H1 (cell line): ENCODE results near the gene PLXNB3. TPM values are rescaled to one million over a fixed set of nuclear protein-coding genes. Genes with fewer than 3 reads are reported as not detected.

Experiments used
- ATF2 ChIP-seq: IDR thresholded peaks from 2 replicates; pipeline ENCODE4 v1.6.1; 2012; ENCODE audit warnings: low read length, inconsistent platforms
- BCL11A ChIP-seq, 2 experiments: IDR thresholded peaks; one replicate each; pipeline ENCODE4 v1.6.1; 2011; ENCODE audit warnings: low read depth in 2 of 2, low read length in 2 of 2, mild to moderate bottlenecking in 2 of 2
- CBX5 ChIP-seq: fragments of 300-800, 300-1000 bp; sonication (generic); IDR thresholded peaks from 2 replicates; pipeline ENCODE4 v1.7.1; 2016; ENCODE audit warnings: antibody characterized with exemption, low read length, low read depth
- CHD1 ChIP-seq: IDR thresholded peaks from 2 replicates; pipeline ENCODE4 v1.6.1; 2012; ENCODE audit warnings: low read depth, low read length, improper control_type of control experiment
- HDAC6 ChIP-seq: IDR thresholded peaks from one replicate; pipeline ENCODE4 v1.7.1; 2012; ENCODE audit warnings: low read depth, mild to moderate bottlenecking, inconsistent platforms, low read length, moderate library complexity
- KDM4A ChIP-seq: IDR thresholded peaks from one replicate; pipeline ENCODE4 v1.7.1; 2012; ENCODE audit warnings: low read depth, mild to moderate bottlenecking, moderate library complexity, low read length, inconsistent platforms; ENCODE audit not compliant: severe bottlenecking
- NRF1 ChIP-seq: IDR thresholded peaks from 2 replicates; pipeline ENCODE4 v1.6.1; 2011; ENCODE audit warnings: mild to moderate bottlenecking, low read depth, low read length, improper control_type of control experiment
- RAD21 ChIP-seq, 2 experiments: IDR thresholded peaks in 1 of 2; conservative IDR thresholded peaks in 1 of 2; 2 replicates each; pipeline ENCODE4 v1.6.1; 2011; ENCODE audit warnings: low read depth in 2 of 2, low read length in 2 of 2, improper control_type of control experiment in 1 of 2, inconsistent platforms in 1 of 2, mild to moderate bottlenecking in 1 of 2, moderate library complexity in 1 of 2
- polyA plus RNA-seq, 7 experiments: library from polyadenylated mRNA; depleted of rRNA in 3 of 7; stranded (reverse) in 5 of 7; unstranded in 2 of 7; fragments of >200 nt in 5 of 7; fragments of 200-250 nt in 2 of 7; gene quantifications; 1 replicate in 5 of 7; 2 replicates in 1 of 7; 4 replicates in 1 of 7; pipeline versions ENCODE4 v1.2.1 to v1.2.3, GENCODE V29; 2011 to 2013; ENCODE audit warnings: missing spikeins in 2 of 7, mixed read lengths in 2 of 7
- total RNA-seq: library from RNA; stranded (reverse); fragmentation: NEBNext Ultra II Directional; extraction: Animal tissue kit (Norgen Biotek cat#: 25700); gene quantifications from 2 replicates; pipeline ENCODE4 v1.2.1, GENCODE V29; 2021

PLXNB3 gene
- total and polyA plus RNA-seq, 2 of the 8 experiments (the other 6 are each of a cell fraction or from before 2014, with no cell fraction given) = 1.2 to 2.7 TPM

- TF ChIP-seq RAD21 (IDR thresholded peaks at IDR 0.05 in 1 of 2, conservative IDR thresholded peaks at IDR 0.05 in 1 of 2; ENCODE audit: low read depth in 2 of 2, low read length in 2 of 2) (no peak), BCL11A (IDR thresholded peaks at IDR 0.05; ENCODE audit: low read depth in 2 of 2, low read length in 2 of 2) (no peak), NRF1 (no peak), CBX5 (no peak), HDAC6 (no peak), ATF2 (no peak), CHD1 (no peak), KDM4A (no peak)
Observed at GRCh38 chrX:153803211-153804099, 39.4 kb downstream of the PLXNB3 start (continued).
